Neural cell (in vitro differentiated cells): ENCODE data around the gene NECAP2.
A peak's percentile ranks its signal among the peaks of the same experiment; 100 is the strongest.

Source experiments
- EP300 ChIP-seq: fragments of 450-650 bp; conservative IDR thresholded peaks from 2 replicates; pipeline ENCODE4 v1.6.1; 2014; ENCODE audit warnings: antibody characterized with exemption, mild to moderate bottlenecking, moderate library complexity; ENCODE audit not compliant: poor library complexity, severe bottlenecking
- EZH2 ChIP-seq: fragments of 200-600, 300-800 bp; shearing (Covaris generic), sonication (generic); IDR thresholded peaks from 2 replicates; pipeline ENCODE4 v1.6.1; 2014; ENCODE audit warnings: antibody characterized with exemption, low read length, borderline replicate concordance, mild to moderate bottlenecking; ENCODE audit not compliant: insufficient read depth, poor library complexity, severe bottlenecking
- MXI1 ChIP-seq: fragments of 450-650 bp; conservative IDR thresholded peaks from 2 replicates; pipeline ENCODE4 v1.6.1; 2014; ENCODE audit warnings: antibody characterized with exemption, mild to moderate bottlenecking; ENCODE audit not compliant: poor library complexity, severe bottlenecking
- POLR2AphosphoS5 ChIP-seq: IDR thresholded peaks from 2 replicates; pipeline ENCODE4 v1.6.1; 2012
- RAD21 ChIP-seq: fragments of 450-650 bp; conservative IDR thresholded peaks from 2 replicates; pipeline ENCODE4 v1.6.1; 2014; ENCODE audit warnings: antibody characterized with exemption, mild to moderate bottlenecking, moderate library complexity
- SMC3 ChIP-seq: fragments of 450-650 bp; conservative IDR thresholded peaks from 2 replicates; pipeline ENCODE4 v1.6.1; 2014; ENCODE audit warnings: antibody characterized with exemption, mild to moderate bottlenecking, moderate library complexity; ENCODE audit not compliant: poor library complexity
- TAF1 ChIP-seq: IDR thresholded peaks from 2 replicates; pipeline ENCODE4 v1.6.1; 2012; ENCODE audit warnings: low read depth
- TF ChIP-seq, protein P1 (sequence below): fragments of 450-650 bp; IDR thresholded peaks from 2 replicates; pipeline ENCODE4 v1.5.1; 2014; ENCODE audit warnings: antibody characterized with exemption, mild to moderate bottlenecking, moderate library complexity; ENCODE audit not compliant: poor library complexity, severe bottlenecking
- TF ChIP-seq, protein P2 (sequence below): IDR thresholded peaks from 2 replicates; pipeline ENCODE4 v1.6.1; 2012; ENCODE audit warnings: borderline replicate concordance

DNA sequence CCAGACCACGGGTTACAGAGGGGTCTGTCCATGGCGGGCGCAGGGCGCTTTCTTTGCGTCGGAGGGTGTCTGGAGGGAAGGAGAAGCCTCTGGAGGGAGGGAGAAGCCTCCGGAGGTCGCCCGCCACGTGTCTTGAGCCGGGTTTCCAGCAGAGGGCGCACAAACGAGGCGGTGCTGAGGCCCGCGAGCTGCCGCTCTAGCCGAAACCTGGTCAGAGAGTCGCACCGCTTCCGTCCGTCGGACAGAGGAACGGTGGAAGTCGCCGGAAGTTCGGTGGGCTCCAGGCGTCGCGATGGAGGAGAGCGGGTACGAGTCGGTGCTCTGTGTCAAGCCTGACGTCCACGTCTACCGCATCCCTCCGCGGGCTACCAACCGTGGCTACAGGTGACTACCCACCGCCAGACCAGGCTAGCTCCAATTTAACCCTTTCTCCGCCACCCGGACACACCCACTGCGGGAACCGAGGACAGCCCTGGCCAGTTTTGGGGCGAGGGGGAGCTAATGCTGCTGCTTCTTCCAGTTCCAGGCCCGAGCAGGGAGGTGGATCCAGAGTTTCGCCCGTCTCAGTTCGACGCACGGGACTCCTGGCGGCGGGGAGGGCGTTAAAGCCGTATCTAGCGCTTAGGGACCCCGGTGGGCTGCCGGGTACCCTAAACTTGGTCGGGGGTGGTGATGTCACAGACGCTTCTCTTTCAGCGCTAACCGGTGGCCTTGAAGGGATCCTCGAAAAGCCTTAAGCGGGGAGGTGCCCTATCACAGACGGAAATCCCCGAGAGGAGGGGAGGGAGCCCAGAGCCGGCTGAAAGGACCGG is at the start of gene NECAP2:
- TF ChIP-seq, protein P1, sequence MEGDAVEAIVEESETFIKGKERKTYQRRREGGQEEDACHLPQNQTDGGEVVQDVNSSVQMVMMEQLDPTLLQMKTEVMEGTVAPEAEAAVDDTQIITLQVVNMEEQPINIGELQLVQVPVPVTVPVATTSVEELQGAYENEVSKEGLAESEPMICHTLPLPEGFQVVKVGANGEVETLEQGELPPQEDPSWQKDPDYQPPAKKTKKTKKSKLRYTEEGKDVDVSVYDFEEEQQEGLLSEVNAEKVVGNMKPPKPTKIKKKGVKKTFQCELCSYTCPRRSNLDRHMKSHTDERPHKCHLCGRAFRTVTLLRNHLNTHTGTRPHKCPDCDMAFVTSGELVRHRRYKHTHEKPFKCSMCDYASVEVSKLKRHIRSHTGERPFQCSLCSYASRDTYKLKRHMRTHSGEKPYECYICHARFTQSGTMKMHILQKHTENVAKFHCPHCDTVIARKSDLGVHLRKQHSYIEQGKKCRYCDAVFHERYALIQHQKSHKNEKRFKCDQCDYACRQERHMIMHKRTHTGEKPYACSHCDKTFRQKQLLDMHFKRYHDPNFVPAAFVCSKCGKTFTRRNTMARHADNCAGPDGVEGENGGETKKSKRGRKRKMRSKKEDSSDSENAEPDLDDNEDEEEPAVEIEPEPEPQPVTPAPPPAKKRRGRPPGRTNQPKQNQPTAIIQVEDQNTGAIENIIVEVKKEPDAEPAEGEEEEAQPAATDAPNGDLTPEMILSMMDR = peak; percentile 98
- TF ChIP-seq EZH2 (no peak), TAF1 (peak; percentile 61), POLR2AphosphoS5 (peak; percentile 97), RAD21 (peak; percentile 67), EP300 (peak; percentile 45), SMC3 (peak; percentile 83), MXI1 (peak; percentile 84)
- TF ChIP-seq, protein P2, sequence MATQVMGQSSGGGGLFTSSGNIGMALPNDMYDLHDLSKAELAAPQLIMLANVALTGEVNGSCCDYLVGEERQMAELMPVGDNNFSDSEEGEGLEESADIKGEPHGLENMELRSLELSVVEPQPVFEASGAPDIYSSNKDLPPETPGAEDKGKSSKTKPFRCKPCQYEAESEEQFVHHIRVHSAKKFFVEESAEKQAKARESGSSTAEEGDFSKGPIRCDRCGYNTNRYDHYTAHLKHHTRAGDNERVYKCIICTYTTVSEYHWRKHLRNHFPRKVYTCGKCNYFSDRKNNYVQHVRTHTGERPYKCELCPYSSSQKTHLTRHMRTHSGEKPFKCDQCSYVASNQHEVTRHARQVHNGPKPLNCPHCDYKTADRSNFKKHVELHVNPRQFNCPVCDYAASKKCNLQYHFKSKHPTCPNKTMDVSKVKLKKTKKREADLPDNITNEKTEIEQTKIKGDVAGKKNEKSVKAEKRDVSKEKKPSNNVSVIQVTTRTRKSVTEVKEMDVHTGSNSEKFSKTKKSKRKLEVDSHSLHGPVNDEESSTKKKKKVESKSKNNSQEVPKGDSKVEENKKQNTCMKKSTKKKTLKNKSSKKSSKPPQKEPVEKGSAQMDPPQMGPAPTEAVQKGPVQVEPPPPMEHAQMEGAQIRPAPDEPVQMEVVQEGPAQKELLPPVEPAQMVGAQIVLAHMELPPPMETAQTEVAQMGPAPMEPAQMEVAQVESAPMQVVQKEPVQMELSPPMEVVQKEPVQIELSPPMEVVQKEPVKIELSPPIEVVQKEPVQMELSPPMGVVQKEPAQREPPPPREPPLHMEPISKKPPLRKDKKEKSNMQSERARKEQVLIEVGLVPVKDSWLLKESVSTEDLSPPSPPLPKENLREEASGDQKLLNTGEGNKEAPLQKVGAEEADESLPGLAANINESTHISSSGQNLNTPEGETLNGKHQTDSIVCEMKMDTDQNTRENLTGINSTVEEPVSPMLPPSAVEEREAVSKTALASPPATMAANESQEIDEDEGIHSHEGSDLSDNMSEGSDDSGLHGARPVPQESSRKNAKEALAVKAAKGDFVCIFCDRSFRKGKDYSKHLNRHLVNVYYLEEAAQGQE = peak; percentile 51
